Measurements from ENCODE around the gene NR2F1-AS1.
"Not testable (repeated sequence)": the region's sequence is repeated elsewhere in the genome, so short reads cannot be mapped to it uniquely, and the experiment has no call there.

NR2F1-AS1 gene

GRCh38 chr5:93512799-93513198 is 68.2 kb downstream of the NR2F1-AS1 start:
- no peak for DNase-seq

- no peak for DNase-seq
These were observed 69.6 kb downstream of the NR2F1-AS1 start for GRCh38 chr5:93511445-93511844.

GRCh38 chr5:93510626-93511380 is 70.2 kb downstream of the NR2F1-AS1 start:
- DNase-seq: no peak

DNA sequence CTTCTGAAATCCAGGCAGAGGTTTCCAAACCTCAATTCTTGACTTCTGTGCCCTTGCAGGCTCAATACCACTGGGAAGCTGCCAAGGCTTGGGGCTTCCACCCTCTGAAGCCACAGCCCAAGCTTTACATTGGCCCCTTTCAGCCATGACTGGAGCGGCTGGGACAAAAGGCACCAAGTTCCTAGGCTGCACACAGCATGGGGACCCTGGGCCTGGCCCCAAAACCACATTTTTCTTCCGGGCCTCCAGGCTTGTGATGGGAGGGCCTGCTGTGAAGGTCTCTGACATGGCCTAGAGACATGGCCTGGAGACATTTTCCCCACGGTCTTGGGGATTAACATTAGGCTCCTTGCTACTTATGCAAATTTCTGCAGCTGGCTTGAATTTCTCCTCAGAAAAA is 75.5 kb downstream of the NR2F1-AS1 start:
- DNase-seq: not testable (repeated sequence)

DNA sequence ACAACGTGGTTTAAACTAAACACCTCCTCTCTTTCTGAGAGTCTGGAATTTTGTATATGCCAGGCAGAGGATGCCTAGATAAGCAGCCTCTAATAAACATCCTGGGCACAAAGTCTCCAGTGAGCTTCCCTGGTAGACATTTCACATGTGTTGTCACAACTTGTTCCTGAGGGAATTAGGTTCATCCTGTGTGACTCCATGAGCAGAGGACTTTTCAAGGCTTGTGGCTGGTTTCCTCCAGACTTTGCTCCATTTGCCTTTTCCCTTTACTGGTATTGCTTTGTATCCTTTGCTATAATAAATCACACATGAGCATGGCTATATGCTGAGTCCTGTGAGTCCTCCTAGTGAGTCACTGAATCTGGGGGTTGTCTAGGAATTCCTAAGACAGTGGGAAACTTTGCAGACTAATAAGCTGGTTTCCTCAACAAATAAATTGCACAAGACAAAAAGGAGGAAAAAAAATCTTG is 77.4 kb downstream of the NR2F1-AS1 start:
- no peak for DNase-seq

GRCh38 chr5:93497096-93497495 is 83.9 kb downstream of the NR2F1-AS1 start:
- DNase-seq: no peak

DNA sequence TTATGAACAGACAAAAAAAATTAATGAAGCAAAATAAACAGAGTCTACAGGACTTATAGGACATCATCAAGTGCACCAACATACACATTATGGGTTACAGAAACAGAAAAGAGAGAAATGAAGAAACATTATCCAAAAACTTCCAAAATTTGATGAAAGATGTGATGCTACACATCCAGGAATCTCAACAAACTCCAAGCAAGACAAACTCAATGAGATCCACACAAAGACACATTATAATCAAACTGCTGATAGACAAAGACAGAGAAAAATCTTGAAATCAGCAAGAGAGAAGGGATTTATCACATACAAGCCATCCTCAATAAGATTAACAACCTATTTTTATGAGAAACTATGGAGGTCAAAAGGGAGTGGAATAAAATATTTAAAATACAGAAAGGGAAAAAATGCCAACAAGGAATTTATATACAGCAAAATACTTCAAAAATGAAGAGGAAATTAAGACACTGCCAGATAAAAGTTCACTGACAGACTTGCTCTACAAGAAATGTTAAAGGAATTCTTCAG is 101.0 kb downstream of the NR2F1-AS1 start:
- DNase-seq: no peak

DNA sequence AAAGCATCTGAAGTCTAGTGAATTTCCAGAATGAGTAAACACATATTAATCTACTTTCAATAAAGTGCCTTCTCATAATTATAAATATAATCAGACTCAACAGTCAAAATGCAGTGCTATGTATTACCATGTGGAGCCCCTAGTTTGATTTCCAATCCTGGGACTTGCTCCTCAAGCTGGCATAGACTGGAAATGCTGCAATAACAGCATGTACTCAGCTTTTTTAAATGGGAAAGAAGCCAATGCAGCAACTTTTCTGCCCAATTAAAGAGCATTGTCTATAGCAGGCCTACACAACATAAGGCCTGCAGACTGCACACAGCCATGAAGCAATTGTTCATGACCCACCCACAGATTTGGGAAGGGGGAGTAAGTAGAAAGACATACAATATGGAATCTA is 103.2 kb downstream of the NR2F1-AS1 start:
- DNase-seq: no peak

DNA sequence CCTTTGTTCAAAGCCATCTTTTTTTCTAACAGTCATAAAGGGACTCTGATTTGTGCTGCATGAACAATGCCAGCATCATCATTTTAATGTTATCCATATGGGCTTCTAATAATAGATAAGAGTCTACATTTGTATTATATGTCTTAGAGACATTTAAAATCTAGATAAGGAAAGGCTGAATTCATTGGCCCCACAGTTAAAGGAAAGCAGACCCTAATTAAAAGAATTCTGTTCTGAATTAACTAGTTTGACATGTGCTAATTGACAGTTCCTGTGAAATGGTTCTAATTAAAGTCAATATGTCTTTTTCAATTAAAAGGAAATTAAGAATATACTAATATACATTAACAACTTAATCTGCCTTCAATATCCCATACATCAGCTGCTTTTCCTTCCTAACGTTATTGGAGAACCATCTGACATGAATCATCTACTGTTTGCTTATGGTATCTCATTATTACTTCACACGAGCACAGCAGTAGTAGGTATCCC is 104.7 kb downstream of the NR2F1-AS1 start:
- no peak for DNase-seq

- DNase-seq: no peak
These were observed 118.1 kb downstream of the NR2F1-AS1 start for GRCh38 chr5:93462916-93463315.

DNA sequence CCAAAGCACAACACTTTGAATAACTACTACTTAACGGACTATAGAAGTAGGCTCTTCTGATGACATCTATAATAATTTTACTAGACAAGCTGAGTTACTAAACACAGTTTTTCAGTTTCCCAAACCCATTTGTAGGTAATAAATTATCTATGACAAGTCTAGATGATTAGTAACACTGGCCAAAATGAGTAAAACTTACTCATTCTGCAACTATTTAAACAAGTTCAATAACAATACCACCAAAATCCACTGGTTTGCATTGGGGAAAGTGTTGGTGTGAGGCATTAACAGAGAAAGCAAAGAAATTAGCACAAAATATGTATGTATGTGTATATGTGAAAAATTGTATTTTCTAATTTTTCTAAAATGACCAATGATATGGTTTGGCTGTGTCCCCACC is 119.3 kb downstream of the NR2F1-AS1 start:
- DNase-seq: no peak

DNA sequence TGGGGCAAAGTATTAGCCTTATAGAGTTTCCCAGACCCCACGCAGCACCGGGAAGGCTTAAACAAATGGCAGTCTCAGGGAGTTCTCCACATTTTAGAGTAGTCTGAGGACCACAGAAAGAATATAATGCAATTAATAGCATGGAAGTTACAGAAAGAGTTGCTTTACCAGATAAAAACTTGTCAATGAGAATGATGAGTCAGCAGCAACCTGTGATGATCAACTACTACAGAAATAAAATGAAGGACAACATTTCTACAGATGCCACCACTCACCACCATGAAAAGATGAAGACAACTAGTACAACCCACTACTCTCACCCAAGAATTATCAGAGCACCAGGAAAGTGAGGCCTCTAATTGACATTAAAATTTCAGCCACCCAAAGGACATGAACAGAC is 120.7 kb downstream of the NR2F1-AS1 start:
- DNase-seq: no peak

GRCh38 chr5:93456796-93457195 is 124.2 kb downstream of the NR2F1-AS1 start:
- not testable (repeated sequence) for DNase-seq

DNA sequence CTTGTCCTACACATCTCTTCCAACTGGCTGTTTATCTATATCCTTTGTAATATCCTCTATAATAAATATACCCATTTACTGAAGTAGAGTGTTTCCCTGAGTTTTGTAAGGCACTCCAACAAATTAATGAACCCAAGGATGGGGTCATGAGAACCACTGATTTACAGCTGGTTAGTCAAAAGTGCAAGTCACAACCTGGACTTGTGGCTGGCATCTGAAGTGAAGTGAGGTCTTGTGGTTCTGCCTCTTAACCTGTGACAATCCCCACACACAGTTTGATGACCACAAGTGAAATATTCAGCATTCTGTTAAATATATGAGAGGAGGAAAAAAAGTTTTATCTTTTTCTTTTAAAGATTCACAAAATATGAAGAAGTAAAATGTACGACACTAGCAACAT is 126.1 kb downstream of the NR2F1-AS1 start:
- no peak for DNase-seq

GRCh38 chr5:93452255-93452654 is 128.8 kb downstream of the NR2F1-AS1 start:
- no peak for DNase-seq

DNA sequence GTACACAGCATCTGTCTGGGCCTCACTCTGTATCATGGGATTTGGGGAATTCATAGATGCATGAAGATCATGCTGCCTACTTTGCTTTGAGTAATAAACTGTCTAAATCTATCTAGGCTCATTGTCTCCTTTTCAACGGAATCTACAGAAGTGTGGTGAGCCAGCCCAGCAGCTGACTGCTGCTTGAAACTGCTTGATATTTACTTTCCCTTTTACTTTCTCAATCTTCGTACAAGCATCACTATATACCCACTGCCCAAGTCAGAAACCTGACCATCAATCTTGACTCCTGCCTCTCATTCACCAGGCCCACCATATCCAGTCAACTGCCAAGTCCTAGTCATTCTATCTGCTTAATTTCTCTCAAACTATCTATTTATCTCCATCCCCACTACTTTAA is 142.9 kb downstream of the NR2F1-AS1 start:
- no peak for DNase-seq

- no peak for DNase-seq
These were observed 144.9 kb downstream of the NR2F1-AS1 start for GRCh38 chr5:93436083-93436482.

DNA sequence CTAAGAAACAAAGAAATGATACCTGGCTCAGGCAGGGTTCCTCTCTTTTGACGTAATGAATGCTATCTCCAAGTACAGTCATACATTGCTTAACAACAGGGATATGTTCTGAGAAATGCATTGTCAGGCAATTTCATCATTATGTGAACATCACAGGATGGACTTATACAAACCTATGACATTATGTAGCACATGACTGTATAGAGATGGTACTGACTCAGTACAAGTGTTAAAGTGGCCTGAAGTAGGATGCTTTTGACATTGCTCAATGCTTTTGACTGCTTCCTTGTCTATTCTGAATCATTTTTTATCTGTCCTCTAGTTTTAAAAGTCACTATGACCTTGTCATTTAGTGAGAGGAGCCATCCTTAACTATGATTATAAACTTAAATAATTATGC is 147.6 kb downstream of the NR2F1-AS1 start:
- DNase-seq: peak; percentile 1

- DNase-seq: no peak
These were observed 149.8 kb downstream of the NR2F1-AS1 start for GRCh38 chr5:93431250-93431649.

DNA sequence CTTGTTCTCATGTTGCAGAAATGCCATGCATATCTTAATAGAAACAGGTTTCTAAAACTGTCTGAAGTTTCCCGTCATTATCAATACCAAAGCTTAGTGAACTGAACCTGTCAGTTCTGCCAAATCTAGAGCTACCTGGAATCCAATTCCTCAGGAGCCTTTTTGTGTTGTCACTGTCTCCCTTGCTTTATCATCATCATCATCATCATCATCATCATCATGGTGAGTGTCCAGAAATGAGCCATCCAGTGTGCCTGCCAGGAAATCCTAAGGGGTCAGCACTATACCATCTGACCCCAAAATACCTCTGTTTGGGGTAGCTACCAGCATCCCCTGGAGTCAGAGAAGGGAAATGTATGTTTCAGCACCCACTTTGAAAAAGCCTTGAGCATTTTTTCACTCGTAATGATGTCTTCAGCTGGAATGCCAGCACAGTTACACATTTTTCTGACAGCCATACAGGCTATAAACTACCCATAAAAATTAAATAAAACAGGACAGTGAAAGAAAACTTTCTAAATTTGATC is 150.3 kb downstream of the NR2F1-AS1 start:
- no peak for DNase-seq

DNA sequence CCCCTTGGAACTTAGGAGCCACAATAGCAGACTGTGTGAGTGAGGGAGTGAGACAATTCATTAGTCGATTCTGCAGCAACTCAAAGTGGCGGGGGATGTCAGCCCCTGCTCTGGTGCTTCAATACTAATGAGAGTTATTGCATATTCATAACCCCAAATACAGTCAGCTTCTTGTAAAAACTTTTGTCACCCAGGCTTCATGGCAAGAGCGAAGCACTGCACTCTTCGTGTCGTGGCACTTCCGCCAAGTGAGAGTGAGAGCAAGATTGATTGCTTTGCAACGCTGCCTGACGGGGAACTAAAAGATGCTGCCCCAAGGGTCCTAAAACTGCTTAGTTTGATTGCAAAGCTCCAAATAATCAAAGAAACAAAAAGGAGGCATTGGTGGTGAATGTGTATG is 150.9 kb downstream of the NR2F1-AS1 start:
- no peak for DNase-seq

DNA sequence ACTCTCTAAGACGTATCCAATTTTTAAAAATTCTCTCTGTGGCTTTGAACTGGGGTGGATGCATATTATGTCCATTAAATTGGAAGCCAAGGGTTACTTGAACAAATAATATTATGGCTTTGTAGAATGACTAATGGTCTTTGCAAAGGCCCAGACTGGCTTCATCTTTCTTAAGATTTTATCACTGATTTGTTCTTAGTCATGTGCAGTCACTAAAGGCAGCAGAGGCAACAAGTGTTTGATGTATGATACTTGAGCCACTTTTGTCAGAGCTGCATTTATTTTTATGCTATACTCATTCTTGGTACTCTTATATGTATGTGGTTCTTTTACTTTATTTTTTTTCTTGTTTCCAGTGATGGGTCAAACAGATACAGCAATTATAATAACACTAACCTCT is 152.2 kb downstream of the NR2F1-AS1 start:
- no peak for DNase-seq

DNA sequence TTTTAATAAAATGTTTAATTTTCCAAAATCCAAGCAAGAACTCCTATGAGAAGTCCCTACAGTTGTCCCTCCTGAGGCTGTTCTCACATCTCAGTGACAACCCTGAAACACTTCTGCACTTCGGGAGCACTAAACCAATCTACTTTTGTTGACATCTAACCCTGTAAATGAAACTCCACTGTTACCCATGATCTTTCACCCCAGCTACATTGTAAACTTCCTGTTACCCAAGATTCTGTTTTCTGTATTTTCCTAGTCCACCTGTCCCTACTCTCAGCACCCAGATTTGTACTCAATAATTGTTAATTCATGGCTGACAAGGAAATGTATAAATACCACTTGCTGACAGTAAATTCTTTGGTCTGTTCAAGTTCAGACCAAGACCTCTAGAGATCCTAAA is 153.7 kb downstream of the NR2F1-AS1 start:
- DNase-seq: no peak

DNA sequence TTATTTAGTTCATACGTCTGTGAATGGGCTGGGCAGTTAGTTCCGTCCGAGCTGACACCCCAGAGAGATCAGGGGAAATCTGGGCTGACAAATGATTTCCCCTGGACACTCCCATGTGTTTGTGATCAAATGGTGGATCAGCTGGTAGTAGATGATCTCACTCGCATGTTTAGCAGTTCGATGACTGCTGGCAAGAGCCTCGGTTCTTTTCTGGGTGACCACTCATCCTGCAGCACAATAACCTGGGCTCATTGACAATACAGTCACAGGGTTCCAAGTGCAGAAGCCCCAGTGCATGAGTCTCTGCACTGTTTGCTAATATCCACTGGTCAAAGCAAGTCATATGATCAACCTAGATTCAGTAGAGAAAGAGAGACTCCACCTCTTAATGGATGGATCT is 155.9 kb downstream of the NR2F1-AS1 start:
- DNase-seq: no peak

All from suppressor macrophage treated with lipopolysaccharide for 4 hours (primary cell).